Psoas muscle (tissue), 8 donors: ENCODE results near the gene DYTN. TPM values are rescaled to one million over a fixed set of nuclear protein-coding genes. Genes with fewer than 3 reads are reported as not detected.

Experiments used
- ATAC-seq, 4 donors: fragments of 200-7000 bp; cut with Tn5 transposase; one replicate each; pipeline ENCODE4 v1.9.1; 2020; ENCODE audit warnings: moderate library complexity in 3 of 4, mild to moderate bottlenecking in 2 of 4
- DNase-seq, 2 donors: peaks; one replicate each; pipeline ENCODE4 v3.0.0-alpha.2; 2020
- H3K27ac ChIP-seq: fragments of 200-600 bp; one replicate; pipeline ENCODE4 v1.8.0; 2022
- H3K27me3 ChIP-seq, 3 donors: fragments of 200-600 bp in 1 of 3; one replicate each; pipeline versions ENCODE4 v1.6.1 to v1.8.0; 2013 to 2022; ENCODE audit warnings: low read length in 2 of 3, mild to moderate bottlenecking in 2 of 3, moderate library complexity in 1 of 3; ENCODE audit not compliant: insufficient read depth in 3 of 3
- H3K36me3 ChIP-seq, 2 donors: fragments of 200-600 bp in 1 of 2; one replicate each; pipeline versions ENCODE4 v1.6.1 to v1.8.0; 2013 to 2022; ENCODE audit warnings: low read depth in 1 of 2, mild to moderate bottlenecking in 1 of 2, moderate library complexity in 1 of 2; ENCODE audit not compliant: insufficient read depth in 1 of 2
- H3K4me1 ChIP-seq: fragments of 200-600 bp; one replicate; pipeline ENCODE4 v1.8.0; 2022
- H3K4me3 ChIP-seq: fragments of 200-600 bp; one replicate; pipeline ENCODE4 v1.8.0; 2022; ENCODE audit warnings: mild to moderate bottlenecking
- H3K9me3 ChIP-seq: fragments of 200-600 bp; one replicate; pipeline ENCODE4 v1.8.0; 2022
- CTCF ChIP-seq: fragments of 200-600 bp; IDR thresholded peaks from one replicate; pipeline ENCODE4 v1.8.0; 2022; ENCODE audit warnings: antibody characterized with exemption
- WGBS, 3 donors: extraction: QIAGEN DNeasy Blood & Tissue Kit; methylation state at CpG; one replicate each; pipeline versions ENCODE4 v1.1.6 to v1.1.7; 2013; 5-methylcytosine and 5-hydroxymethylcytosine counted together
- intact Hi-C, 2 donors: fragments of 100-400 bp; cut with DNase I; formaldehyde crosslinking; loops; one replicate each; pipeline versions ENCODE4 v1.11.0 to v1.14.2; 2022
- polyA plus RNA-seq, 3 donors: library from polyadenylated mRNA; stranded (reverse); fragments of 200-250 nt; gene quantifications; one replicate each; pipeline ENCODE4 v1.2.3, GENCODE V29; 2013
- total RNA-seq, 4 donors: library from RNA; stranded (reverse); fragmentation: NEBNext Ultra II Directional in 2 of 4; extraction: Animal tissue kit (Norgen Biotek cat#: 25700) in 2 of 4; gene quantifications; one replicate each; pipeline versions ENCODE4 v1.2.1 to v1.2.4, GENCODE V29; 2021 to 2023
- donor health status: healthy with polysubstance abuse.
- donor health status: DM: no; HTN: no; CAD: no; lungs with moderate emphysema.
- donor health status: Bipolar disorder and iron deficiency.
- donor health status: healthy.
- donor health status: DM: yes; HTN: yes; CAD: no.
- donor health status: DM: no; HTN: no; CAD: no.
- donor health status: DM: no; HTN: no; CAD: no.
- donor health status: DM: yes; HTN: yes; CAD: no.

The DYTN gene
- total and polyA plus RNA-seq, 7 donors: not detected

DNA sequence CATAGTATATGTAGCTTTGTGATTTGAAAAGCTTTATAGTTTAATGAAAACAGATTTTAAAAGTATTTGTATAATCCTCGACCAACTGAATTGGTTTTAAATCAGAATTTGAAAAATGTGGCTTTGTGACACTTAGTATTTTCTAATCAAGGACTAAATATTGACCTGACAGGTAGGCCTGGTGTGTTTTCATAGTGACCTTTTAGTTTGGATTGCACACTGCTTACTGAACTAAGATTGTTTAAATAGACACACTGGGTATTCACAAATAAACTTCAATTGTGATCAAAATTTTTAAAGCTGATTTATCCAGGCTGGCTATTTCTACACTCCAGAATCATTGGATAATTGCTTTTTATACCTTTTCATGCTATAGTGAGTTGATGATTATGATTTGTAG is 107.7 kb downstream of the DYTN start:
- H3K9me3 ChIP-seq: no peaks in the 10 kb centered on the region
- ATAC-seq (no peak), DNase-seq (no peak)
- H3K4me3 ChIP-seq: no peak overlapping the region
- H3K27ac ChIP-seq: no peak overlapping the region
- TF ChIP-seq CTCF: no peak
- intact Hi-C loops: no loop called here
- no peaks in the 10 kb centered on the region for H3K36me3 ChIP-seq
- H3K27me3 ChIP-seq: no peaks in the 10 kb centered on the region
- 73 to 81% (median 77%) methylated on average over 1 of the region's 1 CpG for WGBS, 3 donors
- no peaks in the 10 kb centered on the region for H3K4me1 ChIP-seq

GRCh38 chr2:206603243-206603642 is 115.0 kb downstream of the DYTN start:
- no peak for TF ChIP-seq CTCF
- WGBS, 3 donors: 81 to 90% (median 87%) methylated on average over 3 of the region's 3 CpGs
- no peak overlapping the region for H3K27ac ChIP-seq
- H3K36me3 ChIP-seq: peaks cover 0 to under 1% of the 10 kb centered on the region in 2 donors
- H3K4me3 ChIP-seq: no peak overlapping the region
- no peaks in the 10 kb centered on the region for H3K4me1 ChIP-seq
- ATAC-seq (no peak), DNase-seq (no peak)
- no peaks in the 10 kb centered on the region for H3K9me3 ChIP-seq
- H3K27me3 ChIP-seq: no peaks in the 10 kb centered on the region
- intact Hi-C loops: no loop called here

Other genes with a start within 250 kb of the DYTN start
- not detected for gene FAM237A, start 75.9 kb downstream of the DYTN start, total RNA-seq
- not detected for gene FAM237A, start 75.9 kb downstream of the DYTN start, polyA plus RNA-seq
- 1 to 10 TPM in 1 of 4 donors, under 1 TPM in 3; 0.27 to 1.0 (median 0.33) TPM for gene MDH1B, start 46.9 kb upstream of the DYTN start, total RNA-seq
- gene MDH1B, start 46.9 kb upstream of the DYTN start, polyA plus RNA-seq: under 1 TPM; 0.14 to 0.30 (median 0.23) TPM
- gene FASTKD2, start 47.2 kb upstream of the DYTN start, total RNA-seq: 10 to 100 TPM; 29.8 to 52.0 (median 47.4) TPM
- gene FASTKD2, start 47.2 kb upstream of the DYTN start, polyA plus RNA-seq: 10 to 100 TPM; 27.3 to 59.6 (median 54.7) TPM
- under 1 TPM; 0.34 to 0.63 (median 0.44) TPM for gene CPO, start 221.1 kb upstream of the DYTN start, total RNA-seq
- gene CPO, start 221.1 kb upstream of the DYTN start, polyA plus RNA-seq: under 1 TPM; 0.42 to 0.91 (median 0.56) TPM